ENCODE data around the gene PRAMEF14.
A peak's percentile ranks its signal among the peaks of the same experiment; 100 is the strongest.
"Not testable (repeated sequence)": the region's sequence is repeated elsewhere in the genome, so short reads cannot be mapped to it uniquely, and the experiment has no call there.

The PRAMEF14 gene

DNA sequence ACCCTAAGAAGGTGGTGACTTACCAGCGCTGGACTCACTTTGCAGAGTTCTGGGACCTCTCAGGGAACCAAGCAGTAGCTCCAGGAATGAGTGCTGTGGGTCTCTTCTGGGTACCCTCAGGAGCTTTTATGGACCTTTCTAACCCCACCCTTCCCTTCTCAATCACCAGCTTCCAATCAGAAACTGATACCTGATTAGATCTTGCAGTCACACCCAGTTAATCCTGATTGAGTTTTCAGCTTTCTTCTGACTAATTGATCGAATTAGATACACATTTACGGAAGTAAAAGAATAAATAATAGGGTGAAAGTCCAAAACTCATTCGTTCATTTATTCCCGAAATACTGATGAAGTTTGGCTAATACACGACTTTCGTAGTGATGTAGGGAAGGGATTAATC lies at the start of gene PRAMEF14:
Gene PRAMEF14, minus strand, starts transcription at position 101 of the 400 bp plus-strand sequence. CDS start 1,820 bp downstream, outside the sequence.
- DNase-seq (ENCODE audit: low read depth, low spot score); H3K27ac ChIP-seq; H3K36me3 ChIP-seq (ENCODE audit: insufficient read depth, low read length); H3K9ac ChIP-seq (ENCODE audit: insufficient read length); H3K4me3 ChIP-seq; H3K9me3 ChIP-seq (ENCODE audit: low read depth, low read length): not testable (repeated sequence)

DNA sequence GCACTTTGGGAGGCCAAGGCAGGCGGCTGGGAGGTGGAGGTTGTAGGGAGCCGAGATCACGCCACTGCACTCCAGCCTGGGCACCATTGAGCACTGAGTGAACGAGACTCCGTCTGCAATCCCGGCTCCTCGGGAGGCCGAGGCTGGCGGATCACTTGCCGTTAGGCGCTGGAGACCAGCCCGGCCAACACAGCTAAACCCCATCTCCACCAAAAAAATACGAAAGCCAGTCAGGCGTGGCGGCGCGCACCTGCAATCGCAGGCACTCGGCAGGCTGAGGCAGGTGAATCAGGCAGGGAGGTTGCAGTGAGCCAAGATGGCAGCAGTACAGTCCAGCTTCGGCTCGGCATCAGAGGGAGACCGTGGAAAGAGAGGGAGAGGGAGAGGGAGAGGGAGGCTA lies 48.4 kb upstream of the PRAMEF14 start:
- not testable (repeated sequence) for H3K9me3 ChIP-seq (ENCODE audit: low read depth, low read length); H3K27ac ChIP-seq; H3K36me3 ChIP-seq (ENCODE audit: insufficient read depth, low read length); H3K9ac ChIP-seq (ENCODE audit: insufficient read length); DNase-seq (ENCODE audit: low read depth, low spot score); H3K4me3 ChIP-seq

GRCh38 chr1:13394761-13395160 lies 47.8 kb upstream of the PRAMEF14 start:
- H3K4me3 ChIP-seq; DNase-seq (ENCODE audit: low read depth, low spot score); H3K9me3 ChIP-seq (ENCODE audit: low read depth, low read length); H3K9ac ChIP-seq (ENCODE audit: insufficient read length); H3K27ac ChIP-seq; H3K36me3 ChIP-seq (ENCODE audit: insufficient read depth, low read length): not testable (repeated sequence)

DNA sequence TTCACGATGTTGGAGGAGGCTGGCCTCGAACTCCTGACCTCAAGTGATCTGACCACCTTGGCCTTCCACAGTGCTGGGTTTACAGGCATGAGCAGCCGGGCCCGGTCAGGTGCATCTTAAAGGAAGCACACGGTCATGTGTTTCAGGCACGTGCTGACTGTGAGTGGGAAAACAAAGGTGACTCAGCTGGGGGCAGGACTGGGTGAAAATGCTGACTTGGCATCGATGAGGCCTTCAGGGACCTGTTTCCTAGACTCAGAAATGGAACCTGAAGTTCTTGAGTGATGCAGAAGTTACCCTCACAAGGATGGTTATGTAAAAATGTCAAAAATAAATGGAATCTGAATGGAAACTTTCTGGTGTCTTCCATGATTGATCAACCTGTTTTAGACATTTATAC lies 46.1 kb upstream of the PRAMEF14 start:
- not testable (repeated sequence) for H3K9ac ChIP-seq (ENCODE audit: insufficient read length); H3K9me3 ChIP-seq (ENCODE audit: low read depth, low read length)

DNA sequence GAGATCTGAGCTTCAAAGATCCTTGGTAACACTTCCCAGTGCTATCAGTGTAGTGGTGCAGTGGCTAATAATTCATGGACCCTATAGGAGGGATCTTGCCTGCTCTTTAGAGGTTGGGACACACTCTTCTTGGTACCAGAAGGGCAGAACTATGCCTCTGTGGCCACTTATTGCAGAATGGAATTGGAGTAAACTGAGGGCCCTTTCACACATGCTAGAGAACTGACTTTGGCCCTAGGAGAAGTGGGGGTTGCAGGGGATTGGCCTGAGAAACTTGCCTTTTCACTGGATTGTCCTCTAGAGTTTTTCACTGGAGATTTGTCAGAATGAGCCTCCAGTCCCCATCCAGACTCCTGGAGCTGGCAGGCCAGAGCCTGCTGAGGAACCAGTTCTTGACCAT lies 42.4 kb upstream of the PRAMEF14 start, which contains the start of gene PRAMEF17:
Gene PRAMEF17, plus strand, starts transcription at position 301 of the 400 bp plus-strand sequence. Its CDS starts 26 bp downstream, at position 327.
- H3K9me3 ChIP-seq (ENCODE audit: low read depth, low read length); DNase-seq (ENCODE audit: low read depth, low spot score); H3K9ac ChIP-seq (ENCODE audit: insufficient read length); H3K4me3 ChIP-seq; H3K27ac ChIP-seq; H3K36me3 ChIP-seq (ENCODE audit: insufficient read depth, low read length): not testable (repeated sequence)

More for the DNA sequence above, 46.1 kb upstream of the PRAMEF14 start:
- H3K27ac ChIP-seq; DNase-seq (ENCODE audit: low read depth, low spot score); H3K36me3 ChIP-seq (ENCODE audit: insufficient read depth, low read length); H3K4me3 ChIP-seq: not testable (repeated sequence)

GRCh38 chr1:13380380-13380779 lies 33.4 kb upstream of the PRAMEF14 start:
- H3K27ac ChIP-seq; H3K4me3 ChIP-seq; H3K9me3 ChIP-seq (ENCODE audit: low read depth, low read length); DNase-seq (ENCODE audit: low read depth, low spot score); H3K9ac ChIP-seq (ENCODE audit: insufficient read length); H3K36me3 ChIP-seq (ENCODE audit: insufficient read depth, low read length): not testable (repeated sequence)

DNA sequence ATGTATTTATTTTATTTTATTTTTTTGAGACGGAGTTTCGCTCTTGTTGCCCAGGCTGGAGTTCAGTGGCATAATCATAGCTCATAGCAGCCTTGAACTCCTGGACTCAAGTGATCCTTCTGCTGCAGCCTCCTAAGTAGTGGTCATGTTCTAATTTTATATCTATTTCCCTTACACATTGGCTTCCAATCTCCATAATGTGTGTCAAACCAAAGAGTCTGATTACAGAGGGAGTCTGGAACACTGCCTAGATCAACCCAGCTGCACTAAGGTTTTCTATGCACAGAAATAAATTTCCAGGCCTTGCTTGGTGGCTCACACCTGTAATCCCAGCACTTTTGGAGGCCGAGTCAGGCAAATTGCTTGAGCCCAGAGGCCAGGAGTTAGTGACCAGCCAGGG lies 32.0 kb upstream of the PRAMEF14 start:
- not testable (repeated sequence) for H3K4me3 ChIP-seq; H3K9me3 ChIP-seq (ENCODE audit: low read depth, low read length); H3K36me3 ChIP-seq (ENCODE audit: insufficient read depth, low read length); H3K9ac ChIP-seq (ENCODE audit: insufficient read length); DNase-seq (ENCODE audit: low read depth, low spot score); H3K27ac ChIP-seq

DNA sequence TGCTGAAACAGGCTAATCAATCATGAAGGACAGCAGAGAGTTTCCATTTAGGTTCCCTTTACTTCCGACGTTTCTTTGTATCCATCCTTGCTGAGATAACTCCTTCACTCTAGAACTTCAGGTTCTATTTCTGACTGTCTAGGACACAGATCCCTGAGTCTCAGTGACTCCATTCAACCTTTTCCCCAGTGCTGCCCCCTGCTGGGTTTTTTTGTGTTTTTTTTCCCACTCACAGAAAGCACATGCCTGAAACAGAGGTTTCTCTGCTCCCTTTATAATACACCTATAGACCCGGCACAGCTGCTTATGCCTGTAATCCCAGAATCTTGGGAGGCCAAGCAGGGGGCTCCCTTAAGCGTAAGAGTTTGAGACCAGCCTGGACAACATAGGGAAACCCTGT lies 21.6 kb upstream of the PRAMEF14 start:
- H3K9me3 ChIP-seq (ENCODE audit: low read depth, low read length); DNase-seq (ENCODE audit: low read depth, low spot score); H3K9ac ChIP-seq (ENCODE audit: insufficient read length); H3K4me3 ChIP-seq; H3K27ac ChIP-seq; H3K36me3 ChIP-seq (ENCODE audit: insufficient read depth, low read length): not testable (repeated sequence)

DNA sequence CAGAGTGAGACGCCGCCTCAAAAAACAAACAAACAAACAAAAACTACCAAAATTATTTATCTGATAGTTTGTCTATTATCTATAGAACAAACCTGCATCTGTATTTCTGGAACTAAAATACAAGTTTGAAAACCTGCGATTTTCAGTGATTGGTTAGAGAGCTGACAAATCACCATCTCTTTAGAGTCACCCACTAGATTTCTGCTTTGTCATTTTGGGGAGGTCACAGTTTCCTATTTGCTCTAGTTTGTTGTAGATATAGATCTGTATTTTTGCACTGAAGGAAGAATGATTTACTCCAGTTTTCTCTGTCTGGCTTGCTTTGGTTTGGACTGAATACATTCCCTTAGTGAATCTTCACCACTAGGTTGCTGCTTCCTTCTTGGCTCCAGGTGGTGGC lies 19.6 kb upstream of the PRAMEF14 start:
- not testable (repeated sequence) for H3K9me3 ChIP-seq (ENCODE audit: low read depth, low read length); H3K4me3 ChIP-seq; H3K36me3 ChIP-seq (ENCODE audit: insufficient read depth, low read length)

DNA sequence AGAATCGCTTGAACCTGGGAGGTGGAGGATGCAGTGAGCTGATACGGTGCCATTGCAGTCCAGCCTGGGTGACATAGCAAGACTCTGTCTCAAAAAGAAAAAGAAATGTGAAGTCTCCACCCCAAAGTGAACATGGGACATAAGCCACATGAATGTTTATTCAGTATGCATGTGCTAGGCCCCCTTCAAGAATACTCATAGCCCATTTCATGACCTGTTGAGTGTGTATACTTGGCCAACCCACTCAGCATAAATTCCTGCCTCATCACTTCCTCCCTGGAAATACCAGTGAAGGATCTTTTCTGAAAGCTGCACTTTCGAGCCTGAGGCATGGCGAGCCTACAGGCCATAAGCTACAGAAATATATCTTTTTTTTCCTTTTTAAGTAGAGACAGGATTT lies 18.0 kb upstream of the PRAMEF14 start:
- H3K36me3 ChIP-seq (ENCODE audit: insufficient read depth, low read length); H3K4me3 ChIP-seq; H3K9ac ChIP-seq (ENCODE audit: insufficient read length); H3K27ac ChIP-seq; DNase-seq (ENCODE audit: low read depth, low spot score); H3K9me3 ChIP-seq (ENCODE audit: low read depth, low read length): not testable (repeated sequence)

More for the DNA sequence above, 19.6 kb upstream of the PRAMEF14 start:
- DNase-seq (ENCODE audit: low read depth, low spot score); H3K9ac ChIP-seq (ENCODE audit: insufficient read length); H3K27ac ChIP-seq: not testable (repeated sequence)

- H3K9me3 ChIP-seq (ENCODE audit: low read depth, low read length); H3K4me3 ChIP-seq; DNase-seq (ENCODE audit: low read depth, low spot score); H3K9ac ChIP-seq (ENCODE audit: insufficient read length); H3K27ac ChIP-seq; H3K36me3 ChIP-seq (ENCODE audit: insufficient read depth, low read length): not testable (repeated sequence)
Measured at GRCh38 chr1:13362364-13362763, 15.4 kb upstream of the PRAMEF14 start.

DNA sequence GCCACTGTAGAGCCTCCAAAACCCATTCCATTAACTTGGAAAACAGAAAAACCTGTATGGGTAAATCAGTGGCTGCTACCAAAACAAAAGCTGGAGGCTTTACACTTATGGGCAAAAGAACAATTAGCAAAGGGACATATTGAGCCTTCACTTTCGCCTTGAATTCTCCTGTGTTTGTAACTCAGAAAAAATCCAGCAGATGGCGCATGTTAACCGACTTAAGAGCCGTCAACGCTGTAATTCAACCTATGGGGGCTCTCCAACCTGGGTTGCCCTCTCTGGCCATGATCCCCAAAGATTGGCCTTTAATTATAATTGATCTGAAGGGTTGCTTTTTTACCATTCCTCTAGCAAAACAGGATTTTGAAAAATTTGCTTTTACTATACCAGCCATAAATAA lies 9.8 kb upstream of the PRAMEF14 start:
- not testable (repeated sequence) for H3K27ac ChIP-seq; H3K4me3 ChIP-seq; H3K9me3 ChIP-seq (ENCODE audit: low read depth, low read length); H3K9ac ChIP-seq (ENCODE audit: insufficient read length); H3K36me3 ChIP-seq (ENCODE audit: insufficient read depth, low read length)
- peak; percentile 18 for DNase-seq (ENCODE audit: low read depth, low spot score)

DNA sequence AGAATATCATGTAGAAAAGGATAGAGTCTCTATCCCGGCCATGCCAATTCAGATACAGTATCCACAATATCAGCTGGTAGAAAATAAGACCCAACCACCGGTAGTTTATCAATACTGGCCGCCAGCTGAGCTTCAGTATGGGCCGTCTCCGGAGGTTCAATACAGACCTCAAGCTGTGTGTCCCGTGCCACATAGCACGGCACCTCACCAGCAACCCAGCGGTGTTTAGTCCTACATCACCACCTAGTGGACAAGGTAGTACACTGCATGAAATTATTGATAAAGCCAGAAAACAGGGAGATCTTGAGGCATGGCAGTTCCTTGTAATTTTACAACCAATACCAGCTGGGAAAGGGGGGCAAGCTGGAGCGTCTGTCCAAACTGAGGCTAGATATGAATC lies 7.5 kb upstream of the PRAMEF14 start:
- H3K36me3 ChIP-seq (ENCODE audit: insufficient read depth, low read length); DNase-seq (ENCODE audit: low read depth, low spot score); H3K9ac ChIP-seq (ENCODE audit: insufficient read length); H3K4me3 ChIP-seq; H3K27ac ChIP-seq; H3K9me3 ChIP-seq (ENCODE audit: low read depth, low read length): not testable (repeated sequence)

- not testable (repeated sequence) for H3K27ac ChIP-seq; DNase-seq (ENCODE audit: low read depth, low spot score); H3K36me3 ChIP-seq (ENCODE audit: insufficient read depth, low read length); H3K4me3 ChIP-seq; H3K9ac ChIP-seq (ENCODE audit: insufficient read length); H3K9me3 ChIP-seq (ENCODE audit: low read depth, low read length)
Measured at GRCh38 chr1:13353476-13353875, 6.5 kb upstream of the PRAMEF14 start.

DNA sequence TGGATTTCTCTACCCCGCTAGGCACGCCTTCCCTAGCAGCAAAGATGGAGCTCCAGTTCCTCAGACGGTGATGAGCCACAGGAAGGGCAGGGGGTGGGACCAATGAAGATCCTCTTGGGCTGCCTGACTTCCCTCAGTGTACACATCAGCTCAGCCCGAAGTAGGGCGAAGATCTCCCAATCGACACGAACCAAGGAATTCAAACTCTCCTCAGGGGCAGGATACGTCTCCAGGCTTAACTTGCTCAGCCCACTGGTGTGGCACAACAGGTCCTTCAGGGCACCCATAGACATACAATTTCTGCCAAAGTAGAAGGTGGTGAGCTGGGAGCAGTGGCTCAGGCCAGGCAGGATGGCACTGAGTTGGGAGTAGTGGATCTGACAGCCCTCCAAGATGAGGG lies 4.4 kb downstream of the PRAMEF14 start:
- DNase-seq (ENCODE audit: low read depth, low spot score); H3K9me3 ChIP-seq (ENCODE audit: low read depth, low read length); H3K9ac ChIP-seq (ENCODE audit: insufficient read length): not testable (repeated sequence)

GRCh38 chr1:13315281-13315680 lies 31.7 kb downstream of the PRAMEF14 start, which contains the start of gene PRAMEF15:
Gene PRAMEF15 (plus strand): TSS chr1:13315581. CDS start chr1:13318408, 2,827 bp downstream.
- not testable (repeated sequence) for H3K36me3 ChIP-seq (ENCODE audit: insufficient read depth, low read length); H3K4me3 ChIP-seq; DNase-seq (ENCODE audit: low read depth, low spot score); H3K27ac ChIP-seq; H3K9me3 ChIP-seq (ENCODE audit: low read depth, low read length); H3K9ac ChIP-seq (ENCODE audit: insufficient read length)

More for the DNA sequence above, 4.4 kb downstream of the PRAMEF14 start:
- not testable (repeated sequence) for H3K36me3 ChIP-seq (ENCODE audit: insufficient read depth, low read length); H3K27ac ChIP-seq; H3K4me3 ChIP-seq
